ENCODE results near the gene PYGM. TPM values are rescaled to one million over a fixed set of nuclear protein-coding genes. Genes with fewer than 3 reads are reported as not detected.

The PYGM gene
- total RNA-seq: 0.32 and 0.39 TPM in 2 replicates

GRCh38 chr11:64759722-64760719, at the start of gene PYGM:
Gene PYGM (minus strand): TSS chr11:64759974. CDS start chr11:64759898, 76 bp downstream.

DNA sequence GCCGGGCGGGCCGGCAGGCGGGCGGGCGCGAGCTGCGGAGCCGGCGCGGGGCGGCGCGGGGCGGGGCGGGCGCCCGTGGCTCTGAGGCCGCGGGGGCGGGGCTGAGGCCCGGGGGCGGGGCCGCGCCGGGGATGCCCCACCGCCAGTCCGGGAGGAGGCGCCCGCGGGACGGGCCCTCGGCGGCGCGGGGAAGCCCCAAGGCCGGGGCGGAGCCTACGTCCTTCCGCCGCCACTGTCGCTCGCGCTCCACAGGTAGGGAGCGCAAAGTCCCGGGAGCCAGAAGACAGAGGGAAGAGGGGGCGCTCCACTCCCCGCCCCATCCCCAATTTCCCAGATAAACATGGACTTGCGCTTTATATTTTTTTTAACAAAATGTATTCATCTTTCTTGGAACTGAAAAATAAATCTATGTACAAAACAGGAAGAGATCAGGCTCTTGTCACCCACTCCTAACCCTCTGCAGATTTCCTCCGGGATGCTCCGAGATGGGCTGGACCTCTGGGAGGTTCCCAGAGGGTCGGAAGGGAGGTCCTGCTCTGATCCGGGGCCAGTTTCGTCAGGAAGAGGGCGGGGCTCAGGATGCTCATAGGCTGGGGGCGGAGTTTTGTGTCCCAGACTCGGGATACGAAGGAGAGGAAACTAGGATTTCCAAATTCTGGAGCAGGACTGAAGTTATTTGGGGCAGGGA, 43.5 kb upstream of the PYGM start, which contains the start of gene MAP4K2:
Gene MAP4K2 (minus strand): TSS at position 57 of the 688 bp plus-strand sequence. CDS start 65 bp downstream, outside the sequence.

DNA sequence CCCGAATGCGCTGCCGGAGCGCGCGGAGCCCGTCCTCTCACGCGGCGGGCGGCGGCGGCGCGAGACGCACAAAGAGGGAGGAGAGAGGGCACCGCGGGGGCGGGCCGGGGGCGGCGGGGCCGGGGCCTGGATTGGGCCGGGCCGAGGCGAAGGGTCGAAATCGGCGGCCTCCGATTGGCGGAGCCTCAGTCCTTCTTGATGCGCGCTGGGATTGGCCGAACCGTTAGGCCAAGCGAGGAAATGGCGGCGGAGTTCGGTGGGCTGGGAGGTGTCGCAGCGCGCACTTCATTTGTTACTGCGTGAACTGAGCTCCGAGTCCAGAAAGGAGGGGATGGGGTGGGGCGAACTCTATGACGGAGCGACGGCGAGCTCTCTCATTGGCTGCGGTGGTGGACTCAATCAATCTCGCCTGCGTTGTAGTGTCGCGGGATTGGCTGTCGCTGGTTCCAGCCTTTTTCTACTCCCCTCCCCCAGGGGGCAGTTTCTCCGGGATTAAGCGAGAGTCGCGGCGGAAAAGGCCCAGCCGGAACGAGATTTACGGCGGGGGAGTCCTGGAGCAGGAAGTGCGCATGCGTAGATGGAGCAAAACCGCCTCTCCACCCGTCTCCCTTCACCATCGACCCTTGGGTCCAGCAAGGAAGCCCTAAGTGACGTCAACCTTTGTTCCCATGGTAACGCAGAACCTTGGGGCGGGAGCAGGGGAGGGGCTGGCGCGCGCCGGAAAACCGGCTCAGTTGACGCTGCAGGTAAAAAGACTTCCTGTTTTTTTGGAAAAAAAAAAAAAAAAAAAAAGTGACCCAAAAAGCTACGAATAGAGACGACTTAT, 18.9 kb upstream of the PYGM start, which contains the start of gene SF1:
Gene SF1 (minus strand): TSS at position 70 of the 826 bp plus-strand sequence. CDS start 150 bp downstream, outside the sequence.

GRCh38 chr11:64743591-64744543, 15.9 kb downstream of the PYGM start, which contains the start of gene RASGRP2:
Gene RASGRP2 (minus strand): TSS chr11:64744142. CDS start chr11:64742866, 1,276 bp downstream.

DNA sequence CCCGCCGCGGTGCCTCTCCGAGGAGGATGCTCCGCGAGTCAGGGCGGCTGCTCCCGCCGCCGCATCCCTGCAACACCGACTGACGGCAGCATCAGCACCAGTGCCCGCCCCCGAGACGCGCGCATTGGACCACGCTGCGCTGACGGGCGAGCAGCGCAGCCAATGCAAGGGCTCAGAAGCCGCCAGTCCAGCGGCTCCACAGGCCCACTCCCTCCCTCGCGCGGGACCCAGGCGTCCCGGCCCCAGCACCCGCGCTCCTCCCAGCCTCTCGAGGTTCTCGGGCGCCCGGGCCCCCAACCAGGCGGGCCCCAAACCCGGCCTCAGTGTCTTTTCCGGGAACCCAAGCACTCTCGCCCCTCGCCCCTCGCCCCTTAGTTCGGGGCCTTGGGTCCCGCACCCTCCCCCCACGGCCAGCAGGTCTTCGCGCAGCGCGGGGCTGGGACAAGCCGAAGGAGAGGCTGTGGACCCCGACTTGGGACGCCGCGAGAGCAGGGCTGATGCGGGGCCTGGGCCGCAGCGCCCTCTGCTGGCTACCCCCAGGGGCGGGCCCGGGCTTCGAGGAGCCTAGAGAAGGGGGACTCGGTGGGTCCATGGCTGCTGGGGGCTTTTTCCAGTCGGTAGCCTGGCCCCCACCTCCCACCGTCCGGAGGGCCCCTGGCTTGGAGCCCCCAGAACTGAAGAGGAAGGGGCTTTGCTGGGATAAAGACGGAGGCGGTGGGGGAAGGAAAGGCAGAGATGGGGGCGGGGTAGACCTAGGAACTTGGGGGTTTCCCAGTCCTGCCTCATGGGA, 36.5 kb downstream of the PYGM start, which contains the start of gene NRXN2:
Gene NRXN2 (minus strand): TSS at position 81 of the 790 bp plus-strand sequence. CDS start 9,498 bp downstream, outside the sequence.

Other genes starting within 250 kb of the PYGM start
- under 0.01 TPM in 1 of 2 replicates, not detected in the other for gene SLC22A11, start 204.0 kb downstream of the PYGM start, total RNA-seq
- not detected in 2 replicates for gene SLC22A12, start 168.8 kb downstream of the PYGM start, total RNA-seq
- 2.6 and 7.6 TPM in 2 replicates for gene NRXN2, start 36.8 kb downstream of the PYGM start, total RNA-seq
- gene RASGRP2, start 15.8 kb downstream of the PYGM start, total RNA-seq: 0.13 TPM in 1 of 2 replicates, not detected in the other
- gene SF1, start 18.6 kb upstream of the PYGM start, total RNA-seq: 110 and 117 TPM in 2 replicates
- gene MAP4K2, start 43.2 kb upstream of the PYGM start, total RNA-seq: 12.3 and 13.3 TPM in 2 replicates
- gene MEN1, start 50.6 kb upstream of the PYGM start, total RNA-seq: 12.3 and 12.5 TPM in 2 replicates
- gene CDC42BPG, start 84.7 kb upstream of the PYGM start, total RNA-seq: under 0.01 TPM in 2 replicates
- gene EHD1, start 118.6 kb upstream of the PYGM start, total RNA-seq: 72.4 and 90.2 TPM in 2 replicates
- 15.3 and 15.4 TPM in 2 replicates for gene ATG2A, start 157.2 kb upstream of the PYGM start, total RNA-seq
- 8.2 TPM in 2 replicates for gene PPP2R5B, start 164.7 kb upstream of the PYGM start, total RNA-seq
- not detected in 2 replicates for gene GPHA2, start 175.9 kb upstream of the PYGM start, total RNA-seq
- not detected in 2 replicates for gene MAJIN, start 212.1 kb upstream of the PYGM start, total RNA-seq
- gene BATF2, start 237.0 kb upstream of the PYGM start, total RNA-seq: 0.39 and 1.4 TPM in 2 replicates

Measured in articular chondrocyte of knee joint (primary cell).